NCI-H2081 treated with DMSO at 0.1 percent for 48 hours (cell line): Measurements from ENCODE around the gene IGSF10.
"Not testable (repeated sequence)": the region's sequence is repeated elsewhere in the genome, so short reads cannot be mapped to it uniquely, and the experiment has no call there.

Source experiments
- DNase-seq: peaks from one replicate; lab custom pipeline; 2025; lab: John Stamatoyannopoulos, UW

The IGSF10 gene, protein sequence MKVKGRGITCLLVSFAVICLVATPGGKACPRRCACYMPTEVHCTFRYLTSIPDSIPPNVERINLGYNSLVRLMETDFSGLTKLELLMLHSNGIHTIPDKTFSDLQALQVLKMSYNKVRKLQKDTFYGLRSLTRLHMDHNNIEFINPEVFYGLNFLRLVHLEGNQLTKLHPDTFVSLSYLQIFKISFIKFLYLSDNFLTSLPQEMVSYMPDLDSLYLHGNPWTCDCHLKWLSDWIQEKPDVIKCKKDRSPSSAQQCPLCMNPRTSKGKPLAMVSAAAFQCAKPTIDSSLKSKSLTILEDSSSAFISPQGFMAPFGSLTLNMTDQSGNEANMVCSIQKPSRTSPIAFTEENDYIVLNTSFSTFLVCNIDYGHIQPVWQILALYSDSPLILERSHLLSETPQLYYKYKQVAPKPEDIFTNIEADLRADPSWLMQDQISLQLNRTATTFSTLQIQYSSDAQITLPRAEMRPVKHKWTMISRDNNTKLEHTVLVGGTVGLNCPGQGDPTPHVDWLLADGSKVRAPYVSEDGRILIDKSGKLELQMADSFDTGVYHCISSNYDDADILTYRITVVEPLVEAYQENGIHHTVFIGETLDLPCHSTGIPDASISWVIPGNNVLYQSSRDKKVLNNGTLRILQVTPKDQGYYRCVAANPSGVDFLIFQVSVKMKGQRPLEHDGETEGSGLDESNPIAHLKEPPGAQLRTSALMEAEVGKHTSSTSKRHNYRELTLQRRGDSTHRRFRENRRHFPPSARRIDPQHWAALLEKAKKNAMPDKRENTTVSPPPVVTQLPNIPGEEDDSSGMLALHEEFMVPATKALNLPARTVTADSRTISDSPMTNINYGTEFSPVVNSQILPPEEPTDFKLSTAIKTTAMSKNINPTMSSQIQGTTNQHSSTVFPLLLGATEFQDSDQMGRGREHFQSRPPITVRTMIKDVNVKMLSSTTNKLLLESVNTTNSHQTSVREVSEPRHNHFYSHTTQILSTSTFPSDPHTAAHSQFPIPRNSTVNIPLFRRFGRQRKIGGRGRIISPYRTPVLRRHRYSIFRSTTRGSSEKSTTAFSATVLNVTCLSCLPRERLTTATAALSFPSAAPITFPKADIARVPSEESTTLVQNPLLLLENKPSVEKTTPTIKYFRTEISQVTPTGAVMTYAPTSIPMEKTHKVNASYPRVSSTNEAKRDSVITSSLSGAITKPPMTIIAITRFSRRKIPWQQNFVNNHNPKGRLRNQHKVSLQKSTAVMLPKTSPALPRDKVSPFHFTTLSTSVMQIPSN (N-terminal part only)

GRCh38 chr3:151460774-151461450 lies at the start of gene IGSF10:
IGSF10 (minus strand) TSS chr3:151461061; CDS start chr3:151458709, 2,352 bp downstream.
- no peak for DNase-seq

GRCh38 chr3:151509468-151510135 lies 48.7 kb upstream of the IGSF10 start:
- not testable (repeated sequence) for DNase-seq

GRCh38 chr3:151504606-151505005 lies 43.7 kb upstream of the IGSF10 start:
- no peak for DNase-seq

GRCh38 chr3:151503074-151503473 lies 42.2 kb upstream of the IGSF10 start:
- DNase-seq: no peak

DNA sequence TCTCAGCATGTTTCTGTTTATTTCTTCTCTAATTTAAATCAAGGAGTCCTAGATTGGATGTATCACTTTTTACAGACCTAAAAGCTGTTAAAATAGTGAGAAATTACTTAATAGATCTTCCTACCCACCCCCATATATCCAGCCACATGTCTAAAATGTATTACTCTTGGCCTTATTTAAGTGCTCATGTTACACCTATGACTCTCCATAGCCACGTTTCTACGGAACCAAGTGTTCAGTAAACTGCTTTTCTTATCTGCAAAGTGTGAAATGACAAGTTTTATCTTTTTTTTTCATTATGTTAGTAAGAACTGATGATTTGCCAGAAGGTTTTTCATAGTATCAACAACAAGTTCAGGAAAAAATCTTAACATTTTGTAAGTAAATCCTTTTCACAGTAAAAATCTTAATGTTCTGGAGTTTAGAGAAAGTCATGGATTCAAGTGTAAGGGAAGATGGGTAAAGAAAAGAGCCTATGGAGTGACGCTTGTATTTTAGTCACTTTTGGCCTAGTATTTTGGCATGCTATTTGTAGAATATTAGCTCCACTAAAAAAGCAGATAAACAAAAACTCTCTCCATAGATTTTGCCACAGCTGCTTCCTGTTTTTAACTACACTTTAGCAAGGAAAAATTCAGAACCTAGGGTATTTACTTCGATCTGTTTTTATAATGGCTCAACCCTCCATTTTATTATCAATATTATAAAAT lies 41.2 kb upstream of the IGSF10 start:
- no peak for DNase-seq

DNA sequence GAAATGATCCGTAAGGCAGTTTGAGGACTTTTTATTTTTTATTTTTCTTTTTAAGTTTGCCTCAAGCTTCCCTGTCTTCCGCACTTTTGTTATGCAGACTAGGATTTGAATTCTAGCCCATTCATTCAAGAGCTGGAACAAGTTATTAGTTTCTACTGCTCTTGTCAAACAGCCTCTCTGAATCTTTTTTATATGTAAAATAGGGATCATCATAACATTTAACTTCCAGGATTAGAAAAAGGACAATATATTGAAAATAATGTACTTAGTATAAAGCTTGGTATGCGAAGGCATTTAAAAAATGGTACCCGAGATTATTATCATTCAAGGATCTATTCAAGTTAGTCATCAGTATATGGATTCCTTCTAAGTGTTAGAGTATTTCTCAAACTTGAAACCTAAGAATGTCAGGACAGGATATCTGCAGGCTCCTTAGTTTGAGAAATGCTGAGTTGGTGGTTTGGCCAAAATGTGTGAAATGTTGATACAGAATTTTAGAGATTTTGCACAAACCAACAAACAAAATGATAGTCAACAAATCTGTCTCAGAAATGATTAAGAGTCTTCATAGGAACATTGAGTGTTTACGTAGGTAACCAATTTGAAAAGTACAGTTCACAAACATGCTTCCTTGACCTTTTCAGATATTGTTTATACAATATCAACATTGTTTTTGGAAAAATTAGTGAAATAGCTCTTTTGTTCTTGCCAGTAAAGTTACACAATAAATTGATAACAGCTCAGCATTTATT lies 40.5 kb upstream of the IGSF10 start:
- DNase-seq: no peak

GRCh38 chr3:151499168-151499567 lies 38.3 kb upstream of the IGSF10 start:
- no peak for DNase-seq

- no peak for DNase-seq
Observed at GRCh38 chr3:151491525-151491924, 30.7 kb upstream of the IGSF10 start.

DNA sequence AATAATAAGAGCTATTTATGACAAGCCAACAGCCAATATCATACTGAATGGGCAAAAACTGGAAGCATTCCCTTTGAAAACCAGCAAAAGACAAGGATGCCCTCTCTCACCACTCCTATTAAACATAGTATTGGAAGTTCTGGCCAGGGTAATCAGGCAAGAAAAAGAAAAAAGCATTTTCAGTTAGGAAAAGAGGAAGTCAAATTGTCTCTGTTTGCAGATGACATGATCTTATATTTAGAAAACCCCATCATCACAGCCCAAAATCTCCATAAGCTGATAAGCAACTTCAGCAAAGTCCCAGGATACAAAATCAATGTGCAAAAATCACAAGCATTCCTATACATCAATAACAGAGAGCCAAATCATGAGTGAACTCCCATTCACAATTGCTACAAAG lies 27.0 kb upstream of the IGSF10 start:
- not testable (repeated sequence) for DNase-seq

DNA sequence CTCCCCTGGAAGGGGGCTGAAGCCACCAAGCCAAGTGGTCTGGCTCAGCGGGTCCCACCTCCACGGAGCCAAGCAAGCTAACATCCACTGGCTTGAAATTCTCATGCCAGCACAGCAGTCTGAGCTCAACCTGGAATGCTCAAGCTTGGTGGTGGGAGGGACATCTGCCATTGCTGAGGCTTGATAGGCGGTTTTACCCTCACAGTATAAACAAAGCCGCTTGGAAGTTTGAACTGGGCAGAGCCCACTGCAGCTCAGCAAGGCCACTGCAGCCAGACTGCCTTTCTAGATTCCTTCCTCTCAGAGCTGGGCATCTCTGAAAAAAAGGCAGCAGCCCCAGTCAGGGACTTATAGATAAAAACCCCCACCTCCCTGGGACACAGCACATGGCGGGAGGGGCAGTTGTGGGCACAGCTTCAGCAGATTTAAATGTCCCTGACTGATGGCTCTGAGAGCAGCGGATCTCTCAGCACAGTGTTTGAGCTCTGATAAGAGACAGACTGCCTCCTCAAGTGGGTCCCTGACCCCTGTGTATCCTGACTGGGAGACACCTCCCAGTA lies 23.2 kb upstream of the IGSF10 start:
- no peak for DNase-seq

DNA sequence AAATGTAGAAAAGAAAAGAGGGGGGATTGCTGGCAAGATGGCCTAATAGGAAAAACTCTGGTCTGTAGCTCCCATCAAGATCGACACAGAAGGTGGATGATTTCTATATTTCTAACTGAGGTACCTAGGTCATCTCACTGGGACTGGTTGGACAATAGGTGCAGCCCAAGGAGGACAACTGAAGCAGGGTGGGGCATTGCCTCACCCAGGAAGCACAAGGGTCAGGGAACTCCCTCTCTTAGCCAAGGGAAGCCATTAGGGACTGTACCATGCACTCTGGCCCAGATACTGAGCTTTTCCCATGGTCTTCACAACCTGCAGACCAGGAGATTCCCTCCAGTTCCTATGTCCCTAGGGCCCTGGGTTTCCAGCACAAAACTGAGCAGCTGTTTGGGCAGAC lies 22.6 kb upstream of the IGSF10 start:
- no peak for DNase-seq

DNA sequence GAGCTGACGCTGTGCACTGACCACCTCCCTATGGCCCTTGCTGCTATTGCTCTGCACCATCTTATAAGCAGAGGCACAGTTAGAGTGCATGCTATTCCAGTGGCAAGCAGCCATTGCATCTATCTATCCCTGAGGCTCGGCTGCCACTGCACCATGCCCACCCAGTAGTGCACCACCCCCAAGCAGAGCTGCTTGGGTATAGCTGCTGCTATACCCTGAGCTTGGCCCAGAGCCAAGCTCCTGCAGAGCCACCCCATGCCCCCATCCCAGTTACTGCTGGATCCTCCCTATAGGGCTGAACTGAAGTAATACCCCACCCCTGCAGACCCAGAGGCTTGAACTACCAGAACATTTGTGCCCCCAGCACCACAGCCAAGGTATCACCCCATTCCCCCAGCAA lies 19.6 kb upstream of the IGSF10 start:
- DNase-seq: no peak

DNA sequence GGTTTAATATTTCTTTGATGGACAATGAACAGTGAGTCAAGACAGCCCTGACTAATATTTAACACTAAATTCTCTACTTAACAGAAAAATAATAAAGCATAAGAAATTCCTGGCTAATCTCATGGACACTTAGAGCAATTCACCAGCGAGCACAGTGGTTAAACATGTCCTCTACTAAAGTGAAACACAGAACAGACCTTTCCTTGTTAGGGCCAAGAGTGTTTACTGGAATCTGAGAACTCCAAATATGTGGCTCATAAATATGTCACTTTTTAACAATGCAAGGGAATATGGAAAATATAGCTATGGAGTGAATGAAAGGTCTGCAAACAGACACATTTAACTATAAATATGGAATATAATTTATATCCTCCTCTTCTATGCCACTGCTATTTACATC lies 18.6 kb upstream of the IGSF10 start:
- no peak for DNase-seq

DNA sequence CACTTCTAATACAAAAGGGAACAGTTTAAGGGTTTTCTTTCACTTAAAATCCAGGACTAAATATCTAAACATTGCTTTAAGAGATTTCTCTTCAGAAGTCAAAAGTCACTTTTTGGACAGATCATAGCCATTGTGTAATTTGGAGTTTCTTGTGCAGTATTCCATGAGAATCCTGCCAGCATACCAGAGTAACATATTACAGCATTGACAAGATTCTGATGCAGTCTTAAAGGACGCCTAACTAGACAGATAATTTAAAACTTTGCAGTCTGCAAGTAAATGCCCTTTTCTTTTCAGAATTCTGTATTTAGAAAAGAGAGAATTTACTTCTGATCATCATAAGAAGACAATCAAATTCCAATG lies 17.5 kb upstream of the IGSF10 start:
- no peak for DNase-seq

- no peak for DNase-seq
Observed at GRCh38 chr3:151477591-151478334, 16.9 kb upstream of the IGSF10 start.

DNA sequence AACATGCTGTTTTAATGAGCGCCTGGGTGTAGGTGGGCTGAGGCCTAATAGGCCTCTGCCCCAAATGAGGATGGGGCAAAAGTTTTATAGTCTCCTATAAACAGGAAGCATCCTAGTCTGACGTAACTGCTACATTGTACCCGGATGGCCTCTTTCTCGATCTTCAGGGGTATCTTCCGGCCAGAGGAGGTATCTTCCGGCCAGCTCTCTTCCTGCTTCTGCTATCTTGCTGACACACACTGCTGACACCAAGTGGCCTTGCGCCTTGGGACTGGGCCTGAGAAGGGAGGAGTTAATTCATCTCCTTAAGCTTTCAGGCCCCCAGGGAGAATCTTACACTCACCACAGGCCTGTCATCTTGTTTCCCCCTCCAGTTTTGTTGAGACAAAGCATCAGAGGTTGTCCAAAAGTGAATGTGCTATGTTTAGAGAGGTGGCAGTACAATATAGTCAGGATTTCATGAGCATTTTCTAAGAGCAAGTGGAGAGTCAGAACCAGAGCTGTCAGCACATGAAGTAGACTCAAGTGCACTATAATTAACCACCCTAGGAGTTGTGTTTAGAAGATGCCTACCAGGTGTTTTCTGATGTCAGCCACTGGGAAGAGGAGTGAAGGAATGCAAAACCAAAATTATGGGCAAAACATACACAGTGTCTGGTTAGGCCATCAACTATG lies 15.6 kb upstream of the IGSF10 start:
- DNase-seq: no peak

GRCh38 chr3:151468284-151468917 lies 7.5 kb upstream of the IGSF10 start:
- peak; percentile 46 for DNase-seq

- DNase-seq: no peak
Observed at GRCh38 chr3:151467069-151467468, 6.2 kb upstream of the IGSF10 start.
